GM10847 (cell line): ENCODE data around the gene PPP1R13L.

ENCODE experiments used
- POLR2A ChIP-seq: IDR thresholded peaks from 2 replicates; pipeline ENCODE4 v1.6.1; 2011; ENCODE audit not compliant: insufficient read length; ENCODE audit errors: extremely low read depth

Gene PPP1R13L

GRCh38 chr19:45418802-45419201 lies 13.9 kb upstream of the PPP1R13L start:
- TF ChIP-seq POLR2A, result no peak

GRCh38 chr19:45417151-45417550 lies 12.3 kb upstream of the PPP1R13L start:
- no peak for TF ChIP-seq POLR2A

- TF ChIP-seq POLR2A, result no peak
Observed at GRCh38 chr19:45414468-45414867, 9.6 kb upstream of the PPP1R13L start.

- TF ChIP-seq POLR2A, result no peak
Observed at GRCh38 chr19:45413497-45413896, 8.6 kb upstream of the PPP1R13L start.

- TF ChIP-seq POLR2A, result no peak
Observed at GRCh38 chr19:45409557-45409920, 4.7 kb upstream of the PPP1R13L start.

GRCh38 chr19:45408830-45409556 lies 4.1 kb upstream of the PPP1R13L start:
- TF ChIP-seq POLR2A, result no peak

- TF ChIP-seq POLR2A, result no peak
Observed at GRCh38 chr19:45408121-45408520, 3.3 kb upstream of the PPP1R13L start.

- TF ChIP-seq POLR2A, result no peak
Observed at GRCh38 chr19:45407091-45407375, 2.2 kb upstream of the PPP1R13L start.

GRCh38 chr19:45406226-45407090 lies 1.6 kb upstream of the PPP1R13L start, which contains the start of gene POLR1G:
Gene POLR1G (plus strand): TSS chr19:45406644. CDS start chr19:45406697, 53 bp downstream.
- peak; percentile 83 for TF ChIP-seq POLR2A

GRCh38 chr19:45405435-45406225 lies 761 bp upstream of the PPP1R13L start:
- TF ChIP-seq POLR2A, result peak; percentile 42

- no peak for TF ChIP-seq POLR2A
Observed at GRCh38 chr19:45403781-45404556, 900 bp downstream of the PPP1R13L start.

GRCh38 chr19:45403272-45403671 lies 1.6 kb downstream of the PPP1R13L start:
- TF ChIP-seq POLR2A, result no peak

GRCh38 chr19:45402298-45403061 lies 2.4 kb downstream of the PPP1R13L start:
- TF ChIP-seq POLR2A, result no peak

- TF ChIP-seq POLR2A, result no peak
Observed at GRCh38 chr19:45401815-45402214, 3.1 kb downstream of the PPP1R13L start.
